ENCODE data around the gene RRBP1.
A peak's percentile ranks its signal among the peaks of the same experiment; 100 is the strongest.

DNA sequence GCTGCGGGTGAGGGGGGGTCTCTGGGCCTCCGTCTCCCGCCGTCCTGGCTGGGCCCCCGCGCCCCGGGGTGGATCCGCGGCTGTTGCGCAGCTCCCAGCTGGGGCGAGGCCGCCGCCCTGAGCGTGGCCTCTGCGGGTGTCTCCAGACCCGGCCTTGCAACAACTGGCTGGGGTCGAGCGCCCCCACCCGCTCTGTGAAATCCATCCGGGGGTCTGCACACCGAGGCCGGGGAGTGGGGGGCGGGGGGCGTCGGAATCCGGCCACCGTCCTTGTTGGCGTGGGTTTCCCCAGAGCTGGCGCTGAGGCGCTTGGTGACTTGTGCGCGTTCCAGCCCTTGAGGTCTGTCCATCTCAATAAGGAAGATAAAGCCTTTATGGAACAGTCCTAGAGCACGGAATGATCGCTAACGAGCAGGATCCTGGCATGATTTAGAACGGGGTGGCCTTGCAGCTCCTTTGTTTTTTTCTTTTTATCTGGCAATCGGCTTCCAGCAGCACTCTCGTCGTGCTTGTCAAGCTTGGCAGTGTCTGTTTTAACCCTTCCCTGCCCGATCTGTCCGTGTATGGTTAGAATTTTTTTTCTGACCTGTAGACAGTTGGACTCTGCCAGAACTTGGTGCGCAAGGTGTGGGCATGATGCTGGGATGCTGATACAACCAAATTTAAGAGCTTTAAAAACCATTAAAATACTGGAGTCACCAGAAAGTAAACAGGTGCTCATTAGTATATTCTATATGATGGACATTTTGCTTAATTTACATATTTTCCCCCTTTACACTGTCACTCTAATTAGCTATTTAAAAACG is 111.5 kb downstream of the RRBP1 start:
- TF ChIP-seq, protein P1, sequence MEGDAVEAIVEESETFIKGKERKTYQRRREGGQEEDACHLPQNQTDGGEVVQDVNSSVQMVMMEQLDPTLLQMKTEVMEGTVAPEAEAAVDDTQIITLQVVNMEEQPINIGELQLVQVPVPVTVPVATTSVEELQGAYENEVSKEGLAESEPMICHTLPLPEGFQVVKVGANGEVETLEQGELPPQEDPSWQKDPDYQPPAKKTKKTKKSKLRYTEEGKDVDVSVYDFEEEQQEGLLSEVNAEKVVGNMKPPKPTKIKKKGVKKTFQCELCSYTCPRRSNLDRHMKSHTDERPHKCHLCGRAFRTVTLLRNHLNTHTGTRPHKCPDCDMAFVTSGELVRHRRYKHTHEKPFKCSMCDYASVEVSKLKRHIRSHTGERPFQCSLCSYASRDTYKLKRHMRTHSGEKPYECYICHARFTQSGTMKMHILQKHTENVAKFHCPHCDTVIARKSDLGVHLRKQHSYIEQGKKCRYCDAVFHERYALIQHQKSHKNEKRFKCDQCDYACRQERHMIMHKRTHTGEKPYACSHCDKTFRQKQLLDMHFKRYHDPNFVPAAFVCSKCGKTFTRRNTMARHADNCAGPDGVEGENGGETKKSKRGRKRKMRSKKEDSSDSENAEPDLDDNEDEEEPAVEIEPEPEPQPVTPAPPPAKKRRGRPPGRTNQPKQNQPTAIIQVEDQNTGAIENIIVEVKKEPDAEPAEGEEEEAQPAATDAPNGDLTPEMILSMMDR (IDR thresholded peaks at IDR 0.05; ENCODE audit: borderline replicate concordance, extremely low read depth, low read length, poor library complexity, severe bottlenecking) = no peak
- peak; percentile 36 for TF ChIP-seq EZH2 (IDR thresholded peaks at IDR 0.05; ENCODE audit: borderline replicate concordance, low read depth, low read length, severe bottlenecking)
